Measurements from ENCODE around the gene TOMM40L. TPM values are rescaled to one million over a fixed set of nuclear protein-coding genes. Genes with fewer than 3 reads are reported as not detected.
"Not testable (repeated sequence)": the region's sequence is repeated elsewhere in the genome, so short reads cannot be mapped to it uniquely, and the experiment has no call there.

Gene TOMM40L
- total RNA-seq, 1 donor from 2014 or later: 18.5 TPM

GRCh38 chr1:161219078-161219892, 6.6 kb upstream of the TOMM40L start:
- DNase-seq (ENCODE audit: low spot score): no peak

- DNase-seq (ENCODE audit: low spot score): no peak
Observed at GRCh38 chr1:161220002-161220401, 5.9 kb upstream of the TOMM40L start.

- no peak for DNase-seq (ENCODE audit: low spot score)
Observed at GRCh38 chr1:161222175-161223019, 3.5 kb upstream of the TOMM40L start.

- DNase-seq (ENCODE audit: low spot score): no peak
Observed at GRCh38 chr1:161223805-161224694, 1.8 kb upstream of the TOMM40L start.

- not testable (repeated sequence) for DNase-seq (ENCODE audit: low spot score)
Observed at GRCh38 chr1:161224695-161225087, 1.2 kb upstream of the TOMM40L start.

- DNase-seq (ENCODE audit: low spot score): no peak
Observed at GRCh38 chr1:161225178-161225533, 704 bp upstream of the TOMM40L start.

- no peak for DNase-seq (ENCODE audit: low spot score)
Observed at GRCh38 chr1:161226320-161226711, 456 bp downstream of the TOMM40L start.

- no peak for DNase-seq (ENCODE audit: low spot score)
Observed at GRCh38 chr1:161226759-161227158, 899 bp downstream of the TOMM40L start.

- peak; percentile 92 for DNase-seq (ENCODE audit: low spot score)
Observed at GRCh38 chr1:161227196-161227871, 1.5 kb downstream of the TOMM40L start.

- no peak for DNase-seq (ENCODE audit: low spot score)
Observed at GRCh38 chr1:161228032-161228431, 2.2 kb downstream of the TOMM40L start.

- no peak for DNase-seq (ENCODE audit: low spot score)
Observed at GRCh38 chr1:161229896-161230295, 4.0 kb downstream of the TOMM40L start.

- DNase-seq (ENCODE audit: low spot score): no peak
Observed at GRCh38 chr1:161230762-161231161, 4.9 kb downstream of the TOMM40L start.

- DNase-seq (ENCODE audit: low spot score): no peak
Observed at GRCh38 chr1:161233102-161233501, 7.2 kb downstream of the TOMM40L start.

- no peak for DNase-seq (ENCODE audit: low spot score)
Observed at GRCh38 chr1:161235957-161236775, 10.3 kb downstream of the TOMM40L start.

- no peak for DNase-seq (ENCODE audit: low spot score)
Observed at GRCh38 chr1:161238039-161238473, 12.2 kb downstream of the TOMM40L start, which contains the start of gene NR1I3. TSS of gene NR1I3 (minus strand) at chr1:161238203. CDS start at chr1:161236565, 1,638 bp downstream.

- no peak for DNase-seq (ENCODE audit: low spot score)
Observed at GRCh38 chr1:161241682-161242081, 15.8 kb downstream of the TOMM40L start.

GRCh38 chr1:161242313-161242712, 16.5 kb downstream of the TOMM40L start:
- no peak for DNase-seq (ENCODE audit: low spot score)

GRCh38 chr1:161244888-161245287, 19.0 kb downstream of the TOMM40L start:
- no peak for DNase-seq (ENCODE audit: low spot score)

GRCh38 chr1:161250100-161250499, 24.2 kb downstream of the TOMM40L start:
- DNase-seq (ENCODE audit: low spot score): not testable (repeated sequence)

GRCh38 chr1:161250829-161251228, 25.0 kb downstream of the TOMM40L start:
- DNase-seq (ENCODE audit: low spot score): peak; percentile 22

All from mesenteric fat pad (tissue), 1 donor.